ENCODE measurements around the gene DHCR7. TPM values are rescaled to one million over a fixed set of nuclear protein-coding genes. Genes with fewer than 3 reads are reported as not detected.

Gene DHCR7
- total and polyA plus RNA-seq, 2 donors from 2014 or later: 17.8 to 35.2 TPM

Small RNA genes within 50 kb of the gene (microRNA-seq; reads per million reads assigned to microRNA genes)
- gene MIR6754: not detected

Other genes starting within 250 kb of the DHCR7 start
- gene SHANK2, start 195.8 kb downstream of the DHCR7 start, total RNA-seq: 57.8 TPM
- gene SHANK2, start 195.8 kb downstream of the DHCR7 start, polyA plus RNA-seq (ENCODE audit: insufficient read depth, low read depth, low replicate concordance): 4.0 TPM
- gene NADSYN1, start 4.8 kb upstream of the DHCR7 start, total RNA-seq: 72.9 TPM
- 34.9 TPM for gene NADSYN1, start 4.8 kb upstream of the DHCR7 start, polyA plus RNA-seq (ENCODE audit: insufficient read depth, low read depth, low replicate concordance)
- 0.22 TPM for gene KRTAP5-7, start 78.9 kb upstream of the DHCR7 start, total RNA-seq
- not detected for gene KRTAP5-7, start 78.9 kb upstream of the DHCR7 start, polyA plus RNA-seq (ENCODE audit: insufficient read depth, low read depth, low replicate concordance)
- 0.35 TPM for gene KRTAP5-8, start 89.6 kb upstream of the DHCR7 start, total RNA-seq
- 1.8 TPM for gene KRTAP5-8, start 89.6 kb upstream of the DHCR7 start, polyA plus RNA-seq (ENCODE audit: insufficient read depth, low read depth, low replicate concordance)
- 0.66 TPM for gene KRTAP5-9, start 100.0 kb upstream of the DHCR7 start, total RNA-seq
- gene KRTAP5-9, start 100.0 kb upstream of the DHCR7 start, polyA plus RNA-seq (ENCODE audit: insufficient read depth, low read depth, low replicate concordance): not detected
- not detected for gene KRTAP5-10, start 117.2 kb upstream of the DHCR7 start, total RNA-seq
- not detected for gene KRTAP5-10, start 117.2 kb upstream of the DHCR7 start, polyA plus RNA-seq (ENCODE audit: insufficient read depth, low read depth, low replicate concordance)
- gene KRTAP5-11, start 134.5 kb upstream of the DHCR7 start, total RNA-seq: not detected
- gene KRTAP5-11, start 134.5 kb upstream of the DHCR7 start, polyA plus RNA-seq (ENCODE audit: insufficient read depth, low read depth, low replicate concordance): not detected